ENCODE measurements around the gene SLC22A5.
"Not testable (repeated sequence)": the region's sequence is repeated elsewhere in the genome, so short reads cannot be mapped to it uniquely, and the experiment has no call there.

The SLC22A5 gene

DNA sequence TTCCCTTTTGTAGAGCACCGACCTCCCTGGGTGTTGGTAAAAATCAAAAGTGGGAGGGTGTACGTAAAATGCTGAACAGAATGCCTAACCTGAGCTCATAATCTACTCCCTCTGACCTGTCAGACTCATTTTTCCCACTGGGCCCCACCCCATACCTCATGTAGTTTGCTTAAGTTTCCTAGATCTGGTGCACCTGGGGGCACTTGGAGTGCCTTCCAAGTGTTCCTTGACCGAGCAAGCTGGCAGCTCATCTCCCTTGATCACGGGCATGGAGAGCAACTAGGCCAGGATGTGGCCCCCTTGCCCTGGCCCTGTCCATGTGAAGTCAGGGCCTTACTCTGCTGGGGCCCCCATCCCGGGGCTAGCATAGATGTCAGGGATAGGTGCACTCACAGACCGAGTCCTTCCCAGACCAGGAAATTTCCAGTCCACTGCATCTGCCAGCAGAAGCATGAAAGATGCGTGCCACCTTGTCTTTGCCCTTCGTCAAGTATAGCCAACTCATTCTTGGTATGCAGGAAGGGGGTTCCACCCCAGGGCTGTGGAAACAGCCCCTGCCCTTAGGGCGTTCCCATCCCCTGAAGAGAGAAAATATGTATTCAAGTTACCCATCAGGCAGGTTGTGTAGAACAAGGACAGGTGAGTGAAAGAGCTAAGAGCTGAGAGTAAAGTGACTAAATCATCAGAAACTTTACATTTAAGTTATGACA is 41.9 kb downstream of the SLC22A5 start:
- peak overlapping the region; percentile 65 for H3K4me3 ChIP-seq (ENCODE audit: low read depth, low read length, poor library complexity, severe bottlenecking)
- peaks cover 25% of the 10 kb centered on the region for H3K4me1 ChIP-seq (ENCODE audit: insufficient read depth, low read length, severe bottlenecking)
- peak overlapping the region; percentile 68 for H3K27ac ChIP-seq (ENCODE audit: low read depth, low read length, poor library complexity, severe bottlenecking)
- H4K20me1 ChIP-seq (ENCODE audit: insufficient read depth, low read length): no peaks in the 10 kb centered on the region
- no peaks in the 10 kb centered on the region; the same call in 1 of the 2 replicates for H3K9me3 ChIP-seq (ENCODE audit: low read length)
- no peaks in the 10 kb centered on the region for H3K79me2 ChIP-seq (ENCODE audit: insufficient read depth, low read length)
- H2AFZ ChIP-seq (ENCODE audit: low read length): 0 out of 2 replicates have a peak overlapping the region, but pooled peaks have one; percentile 8
- peak overlapping the region; percentile 74 for H3K9ac ChIP-seq (ENCODE audit: low read length)
- peak overlapping the region; percentile 78 for H3K4me2 ChIP-seq (ENCODE audit: low read length)
- H3F3A ChIP-seq (ENCODE audit: insufficient read depth, low read length): no peaks in the 10 kb centered on the region
- TF ChIP-seq EZH2 (IDR thresholded peaks at IDR 0.05; ENCODE audit: borderline replicate concordance, low read length) (no peak), CTCF (IDR thresholded peaks at IDR 0.05; ENCODE audit: low read length) (no peak)
- H3K27me3 ChIP-seq (ENCODE audit: insufficient read depth, low read length): no peaks in the 10 kb centered on the region
- no peaks in the 10 kb centered on the region for H3K9me2 ChIP-seq (ENCODE audit: low read depth, low read length)
- H3K36me3 ChIP-seq (ENCODE audit: insufficient read depth, low read length): no peaks in the 10 kb centered on the region

DNA sequence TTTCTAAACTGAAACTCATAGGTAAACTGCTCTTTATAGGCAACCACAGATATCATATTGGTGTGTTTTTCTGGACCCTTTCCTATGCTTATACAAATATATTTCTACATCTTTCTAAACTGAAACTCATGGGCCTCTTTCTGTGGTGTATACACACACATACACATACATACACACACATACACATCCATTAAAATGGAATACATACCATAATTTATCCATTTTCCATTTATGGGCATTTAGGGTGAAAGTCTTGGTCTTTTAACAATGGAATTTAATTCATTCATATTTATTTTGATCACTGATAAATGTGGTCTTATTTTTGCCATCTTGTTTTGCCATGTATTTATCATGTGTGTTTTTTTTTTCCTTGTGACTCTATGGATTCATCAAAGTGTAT is 44.1 kb downstream of the SLC22A5 start:
- H4K20me1 ChIP-seq (ENCODE audit: insufficient read depth, low read length): no peaks in the 10 kb centered on the region
- no peaks in the 10 kb centered on the region for H3K36me3 ChIP-seq (ENCODE audit: insufficient read depth, low read length)
- no peaks in the 10 kb centered on the region for H3K79me2 ChIP-seq (ENCODE audit: insufficient read depth, low read length)
- no peak for TF ChIP-seq EZH2 (IDR thresholded peaks at IDR 0.05; ENCODE audit: borderline replicate concordance, low read length)
- TF ChIP-seq CTCF (IDR thresholded peaks at IDR 0.05; ENCODE audit: low read length): no peak
- H3K4me3 ChIP-seq (ENCODE audit: low read depth, low read length, poor library complexity, severe bottlenecking): no peak overlapping the region
- no peaks in the 10 kb centered on the region for H3K9me2 ChIP-seq (ENCODE audit: low read depth, low read length)
- H3K9me3 ChIP-seq (ENCODE audit: low read length): no peaks in the 10 kb centered on the region; the same call in 1 of the 2 replicates
- no peak overlapping the region for H2AFZ ChIP-seq (ENCODE audit: low read length)
- H3K27ac ChIP-seq (ENCODE audit: low read depth, low read length, poor library complexity, severe bottlenecking): no peak overlapping the region
- H3K9ac ChIP-seq (ENCODE audit: low read length): no peak overlapping the region
- no peak overlapping the region for H3K4me2 ChIP-seq (ENCODE audit: low read length)
- no peaks in the 10 kb centered on the region for H3K27me3 ChIP-seq (ENCODE audit: insufficient read depth, low read length)
- no peaks in the 10 kb centered on the region for H3F3A ChIP-seq (ENCODE audit: insufficient read depth, low read length)
- peaks cover 25% of the 10 kb centered on the region for H3K4me1 ChIP-seq (ENCODE audit: insufficient read depth, low read length, severe bottlenecking)

DNA sequence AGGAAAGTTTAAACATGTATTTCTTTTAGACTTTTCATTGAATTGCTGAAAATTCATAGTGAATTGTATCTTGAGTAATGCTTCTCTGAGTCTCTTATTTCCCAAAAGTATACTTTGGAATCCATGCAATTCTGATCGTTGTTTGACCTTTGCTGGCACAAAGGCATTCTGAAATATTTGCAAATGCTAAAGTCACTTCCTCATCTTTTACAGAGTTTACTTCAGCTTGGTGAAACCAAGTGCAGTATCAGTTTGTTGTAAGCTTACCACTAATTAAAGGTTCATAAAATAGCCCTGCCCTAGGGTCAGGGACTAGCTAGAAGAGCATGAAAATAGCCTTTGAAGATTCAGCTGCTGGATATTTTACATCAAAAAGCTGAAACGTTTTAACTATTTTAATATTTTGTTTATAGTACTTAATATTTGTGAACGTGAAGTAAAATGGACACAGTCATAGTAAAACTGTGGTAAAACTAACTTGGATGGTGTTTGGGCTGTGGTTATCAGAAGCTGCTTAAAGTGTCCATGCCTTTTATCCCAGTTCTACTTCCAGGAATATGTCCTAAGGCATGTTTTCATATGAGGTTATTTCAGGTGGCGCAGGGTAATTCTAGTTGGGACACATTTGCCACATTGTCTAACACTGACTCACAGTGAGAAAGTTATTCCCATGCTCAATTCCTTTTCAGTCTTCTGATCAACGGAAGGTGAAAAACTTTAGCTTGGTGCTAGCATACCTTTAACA is 45.3 kb downstream of the SLC22A5 start:
- H3K9ac ChIP-seq (ENCODE audit: low read length): no peak overlapping the region
- TF ChIP-seq CTCF (IDR thresholded peaks at IDR 0.05; ENCODE audit: low read length): no peak
- TF ChIP-seq EZH2 (IDR thresholded peaks at IDR 0.05; ENCODE audit: borderline replicate concordance, low read length): no peak
- no peaks in the 10 kb centered on the region for H3K36me3 ChIP-seq (ENCODE audit: insufficient read depth, low read length)
- H3K9me3 ChIP-seq (ENCODE audit: low read length): no peaks in the 10 kb centered on the region; the same call in 1 of the 2 replicates
- peaks cover 27% of the 10 kb centered on the region for H3K4me1 ChIP-seq (ENCODE audit: insufficient read depth, low read length, severe bottlenecking)
- H3K27ac ChIP-seq (ENCODE audit: low read depth, low read length, poor library complexity, severe bottlenecking): no peak overlapping the region
- H2AFZ ChIP-seq (ENCODE audit: low read length): no peak overlapping the region
- no peak overlapping the region for H3K4me2 ChIP-seq (ENCODE audit: low read length)
- no peaks in the 10 kb centered on the region for H3F3A ChIP-seq (ENCODE audit: insufficient read depth, low read length)
- H4K20me1 ChIP-seq (ENCODE audit: insufficient read depth, low read length): no peaks in the 10 kb centered on the region
- no peak overlapping the region for H3K4me3 ChIP-seq (ENCODE audit: low read depth, low read length, poor library complexity, severe bottlenecking)
- no peaks in the 10 kb centered on the region for H3K79me2 ChIP-seq (ENCODE audit: insufficient read depth, low read length)
- H3K9me2 ChIP-seq (ENCODE audit: low read depth, low read length): no peaks in the 10 kb centered on the region
- H3K27me3 ChIP-seq (ENCODE audit: insufficient read depth, low read length): no peaks in the 10 kb centered on the region

DNA sequence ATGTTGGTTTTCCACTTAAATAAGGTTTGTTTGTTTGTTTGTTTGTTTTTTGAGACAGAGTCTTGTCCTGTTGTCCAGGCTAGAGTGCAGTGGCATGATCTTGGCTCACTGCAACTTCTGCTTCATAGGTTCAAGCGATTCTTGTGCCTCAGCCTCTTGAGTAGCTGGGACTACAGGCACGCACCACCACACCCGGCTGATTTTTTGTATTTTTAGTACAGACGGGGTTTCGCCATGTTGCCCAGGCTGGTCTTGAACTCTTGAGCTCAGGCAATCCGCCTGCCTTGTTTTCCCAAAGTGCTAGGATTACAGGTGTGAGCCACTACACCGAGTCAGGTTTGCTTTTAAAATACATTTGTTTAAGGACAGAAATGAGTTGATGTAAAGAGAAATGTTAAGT is 46.0 kb downstream of the SLC22A5 start:
- not testable (repeated sequence) for H2AFZ ChIP-seq (ENCODE audit: low read length); H3F3A ChIP-seq (ENCODE audit: insufficient read depth, low read length); H4K20me1 ChIP-seq (ENCODE audit: insufficient read depth, low read length); H3K9me3 ChIP-seq (ENCODE audit: low read length); H3K27ac ChIP-seq (ENCODE audit: low read depth, low read length, poor library complexity, severe bottlenecking); H3K4me3 ChIP-seq (ENCODE audit: low read depth, low read length, poor library complexity, severe bottlenecking); H3K9me2 ChIP-seq (ENCODE audit: low read depth, low read length); H3K79me2 ChIP-seq (ENCODE audit: insufficient read depth, low read length); H3K36me3 ChIP-seq (ENCODE audit: insufficient read depth, low read length); H3K4me2 ChIP-seq (ENCODE audit: low read length); H3K27me3 ChIP-seq (ENCODE audit: insufficient read depth, low read length); H3K9ac ChIP-seq (ENCODE audit: low read length)
- H3K4me1 ChIP-seq (ENCODE audit: insufficient read depth, low read length, severe bottlenecking): peaks cover 28% of the 10 kb centered on the region

All from OCI-LY1 (cell line).